PC-9 (cell line): ENCODE results near the gene L1CAM. TPM values are rescaled to one million over a fixed set of nuclear protein-coding genes. Genes with fewer than 3 reads are reported as not detected.

Source experiments
- BruUV-seq: library from RNA; stranded (reverse); fragments of 400-500 nt; replicated peaks from 2 replicates; lab custom pipeline; 2021; lab: Mats Ljungman, UMichigan
- CTCF ChIA-PET: fragments of 300-600 bp; sonication (Branson Sonifier 250); formaldehyde crosslinking; loops from one replicate; lab custom pipeline; 2022; ENCODE audit warnings: antibody characterized with exemption; lab: Charles Lee
- POLR2A ChIA-PET: fragments of 300-600 bp; sonication (Branson Sonifier 250); formaldehyde crosslinking; loops from one replicate; lab custom pipeline; 2022; ENCODE audit warnings: antibody characterized with exemption; ENCODE audit not compliant: unreplicated experiment; lab: Charles Lee
- DNase-seq, 2 experiments: peaks; one replicate each; pipeline versions ENCODE4 v3.0.0 to v3.0.0-alpha.2; 2015 to 2022; ENCODE audit warnings: mixed read lengths in 1 of 2
- H2AFZ ChIP-seq: fragments of 200-600 bp; sonication (generic); 2 replicates; pipeline ENCODE4 v1.8.1; 2017; ENCODE audit warnings: antibody characterized with exemption
- H3F3A ChIP-seq: fragments of 200-600 bp; sonication (generic); 2 replicates; pipeline ENCODE4 v1.8.1; 2017; ENCODE audit warnings: antibody characterized with exemption, mild to moderate bottlenecking, low read depth; ENCODE audit not compliant: insufficient read depth
- H3K27ac ChIP-seq: fragments of 200-600 bp; sonication (generic); 2 replicates; pipeline ENCODE4 v1.6.1; 2016; ENCODE audit warnings: mixed run types
- H3K27me3 ChIP-seq: fragments of 200-600 bp; sonication (generic); 2 replicates; pipeline ENCODE4 v1.6.1; 2016; ENCODE audit warnings: low read depth, mixed run types; ENCODE audit not compliant: insufficient read depth
- H3K36me3 ChIP-seq: fragments of 200-600 bp; sonication (generic); 2 replicates; pipeline ENCODE4 v1.6.1; 2016; ENCODE audit warnings: low read depth, mixed run types
- H3K4me1 ChIP-seq: fragments of 200-600 bp; sonication (generic); replicated peaks from 2 replicates; pipeline ENCODE4 v1.6.1; 2016; ENCODE audit warnings: mixed run types; ENCODE audit not compliant: insufficient read depth
- H3K4me2 ChIP-seq: fragments of 200-600 bp; sonication (generic); 2 replicates; pipeline ENCODE4 v1.6.1; 2017; ENCODE audit warnings: mixed run types
- H3K4me3 ChIP-seq: fragments of 200-600 bp; sonication (generic); 2 replicates; pipeline ENCODE4 v1.6.1; 2016; ENCODE audit warnings: mixed run types
- H3K79me2 ChIP-seq: fragments of 200-600 bp; sonication (generic); 2 replicates; pipeline ENCODE4 v1.6.1; 2017; ENCODE audit warnings: low read depth, mixed run types
- H3K9me2 ChIP-seq: fragments of 200-600 bp; sonication (generic); 2 replicates; pipeline ENCODE4 v1.8.1; 2017; ENCODE audit warnings: mild to moderate bottlenecking; ENCODE audit not compliant: insufficient read depth
- H3K9me3 ChIP-seq: fragments of 200-600 bp; sonication (generic); 2 replicates; pipeline ENCODE4 v1.8.1; 2016; ENCODE audit warnings: low read depth; ENCODE audit not compliant: insufficient read depth
- H4K20me1 ChIP-seq: fragments of 200-600 bp; sonication (generic); 2 replicates; pipeline ENCODE4 v1.8.1; 2017; ENCODE audit not compliant: insufficient read depth
- EZH2 ChIP-seq: fragments of 200-600 bp; sonication (generic); IDR thresholded peaks from 2 replicates; pipeline ENCODE4 v1.8.0; 2017; ENCODE audit warnings: antibody characterized with exemption, low read depth
- intact Hi-C: fragments of 100-400 bp; cut with micrococcal nuclease; formaldehyde crosslinking; loops from one replicate; pipeline ENCODE4 v1.10.0; 2022; ENCODE audit not compliant: unreplicated experiment
- total RNA-seq: library from RNA; stranded (reverse); gene quantifications from 2 replicates; pipeline ENCODE4 v1.2.3, GENCODE V29; 2021
- TF ChIP-seq, protein P1 (sequence below): fragments of 200-600 bp; sonication (generic); conservative IDR thresholded peaks from 2 replicates; pipeline ENCODE4 v1.6.1; 2017; ENCODE audit warnings: mixed run types, antibody characterized with exemption, mild to moderate bottlenecking, moderate library complexity

L1CAM gene
- total RNA-seq, 1 experiment from 2014 or later: 68.8 TPM

DNA sequence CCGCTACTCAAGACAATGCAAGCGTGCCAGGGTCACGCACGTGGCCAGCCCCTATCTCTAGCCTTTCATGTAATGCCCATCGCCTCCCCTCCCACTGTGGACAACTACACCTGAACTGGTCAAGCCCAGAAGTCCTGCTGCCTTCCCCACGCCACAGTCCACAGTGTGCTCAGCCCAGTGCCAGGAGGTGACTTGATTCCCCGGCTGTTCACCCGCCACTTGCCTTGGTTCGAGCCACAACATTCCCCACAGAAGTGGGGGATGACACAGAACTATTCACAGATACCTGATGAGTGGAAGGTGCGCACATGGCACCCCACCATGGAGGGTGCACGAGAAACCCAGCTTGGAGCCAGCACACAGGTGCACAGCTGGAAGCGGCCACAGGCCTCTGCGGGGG, 33.3 kb upstream of the L1CAM start:
- ChIA-PET CTCF (no interaction called here), POLR2A (no interaction called here)
- BruUV-seq: no TSS peak
- Histone ChIP-seq H3K79me2 (no peaks in the 10 kb centered on the region), H2AFZ (no peak overlapping the region), H3K4me1 (no peaks in the 10 kb centered on the region), H3K27me3 (no peaks in the 10 kb centered on the region), H3K27ac (no peak overlapping the region), H3K36me3 (no peaks in the 10 kb centered on the region), H3K4me3 (no peak overlapping the region), H3K4me2 (no peak overlapping the region), H4K20me1 (no peaks in the 10 kb centered on the region), H3F3A (no peaks in the 10 kb centered on the region), H3K9me3 (no peaks in the 10 kb centered on the region), H3K9me2 (no peaks in the 10 kb centered on the region)
- DNase-seq: no peak
- intact Hi-C loops: no loop called here
- TF ChIP-seq EZH2: no peak
- TF ChIP-seq, protein P1, sequence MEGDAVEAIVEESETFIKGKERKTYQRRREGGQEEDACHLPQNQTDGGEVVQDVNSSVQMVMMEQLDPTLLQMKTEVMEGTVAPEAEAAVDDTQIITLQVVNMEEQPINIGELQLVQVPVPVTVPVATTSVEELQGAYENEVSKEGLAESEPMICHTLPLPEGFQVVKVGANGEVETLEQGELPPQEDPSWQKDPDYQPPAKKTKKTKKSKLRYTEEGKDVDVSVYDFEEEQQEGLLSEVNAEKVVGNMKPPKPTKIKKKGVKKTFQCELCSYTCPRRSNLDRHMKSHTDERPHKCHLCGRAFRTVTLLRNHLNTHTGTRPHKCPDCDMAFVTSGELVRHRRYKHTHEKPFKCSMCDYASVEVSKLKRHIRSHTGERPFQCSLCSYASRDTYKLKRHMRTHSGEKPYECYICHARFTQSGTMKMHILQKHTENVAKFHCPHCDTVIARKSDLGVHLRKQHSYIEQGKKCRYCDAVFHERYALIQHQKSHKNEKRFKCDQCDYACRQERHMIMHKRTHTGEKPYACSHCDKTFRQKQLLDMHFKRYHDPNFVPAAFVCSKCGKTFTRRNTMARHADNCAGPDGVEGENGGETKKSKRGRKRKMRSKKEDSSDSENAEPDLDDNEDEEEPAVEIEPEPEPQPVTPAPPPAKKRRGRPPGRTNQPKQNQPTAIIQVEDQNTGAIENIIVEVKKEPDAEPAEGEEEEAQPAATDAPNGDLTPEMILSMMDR: no peak

DNA sequence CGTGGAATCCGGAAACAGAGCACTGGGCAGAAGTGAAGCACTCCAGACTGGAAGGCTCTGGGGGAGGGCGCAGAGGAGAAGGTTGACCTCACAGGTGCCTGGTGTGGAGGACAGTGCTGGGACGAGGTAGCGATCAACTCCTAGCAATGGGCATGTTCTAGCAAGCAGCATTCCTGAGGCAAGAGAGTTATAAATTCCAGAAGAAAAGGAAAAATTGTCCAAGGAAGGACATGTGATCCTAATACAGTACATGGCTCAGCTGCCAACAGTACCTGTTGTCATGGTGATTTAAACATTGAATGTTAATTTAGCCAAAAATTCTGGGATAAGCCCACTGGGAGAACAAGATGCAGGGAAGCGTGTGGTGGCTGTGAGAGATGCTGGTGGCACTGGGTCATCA, 31.9 kb upstream of the L1CAM start:
- no TSS peak for BruUV-seq

DNA sequence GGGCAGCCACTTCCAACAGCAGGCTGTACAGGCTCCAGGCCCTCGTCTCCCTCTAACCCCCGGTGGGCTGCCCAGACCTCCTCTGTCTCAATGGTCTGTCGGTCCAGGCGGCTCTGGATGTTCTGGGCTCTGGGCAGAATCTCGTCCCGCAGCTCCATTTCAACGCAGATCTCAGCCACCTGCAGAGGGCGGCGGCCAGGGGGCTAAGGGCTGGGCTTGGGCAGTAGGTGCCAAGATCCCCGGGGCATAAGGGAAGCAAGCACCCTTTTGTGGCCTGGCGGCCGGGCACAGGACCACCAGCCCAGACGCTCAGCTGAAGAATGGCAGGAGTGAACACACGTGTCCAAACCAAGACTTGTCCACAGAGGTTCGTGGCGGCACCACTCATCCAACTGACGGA, 27.7 kb upstream of the L1CAM start:
- no peak for DNase-seq
- Histone ChIP-seq H3F3A (no peaks in the 10 kb centered on the region), H3K27ac (no peak overlapping the region), H3K36me3 (no peaks in the 10 kb centered on the region), H4K20me1 (no peaks in the 10 kb centered on the region), H3K4me2 (no peak overlapping the region), H3K79me2 (no peaks in the 10 kb centered on the region), H3K27me3 (no peaks in the 10 kb centered on the region), H3K4me1 (no peaks in the 10 kb centered on the region), H3K9me3 (no peaks in the 10 kb centered on the region), H3K4me3 (no peak overlapping the region), H2AFZ (no peak overlapping the region), H3K9me2 (no peaks in the 10 kb centered on the region)
- intact Hi-C loops: no loop called here
- POLR2A ChIA-PET: no interaction called here
- CTCF ChIA-PET: no interaction called here
- BruUV-seq: no TSS peak
- no peak for TF ChIP-seq EZH2
- TF ChIP-seq, protein P1: no peak

More for the DNA sequence above, 31.9 kb upstream of the L1CAM start:
- Histone ChIP-seq H3K79me2 (no peaks in the 10 kb centered on the region), H3K27ac (no peak overlapping the region), H3K36me3 (no peaks in the 10 kb centered on the region), H3F3A (no peaks in the 10 kb centered on the region), H3K27me3 (no peaks in the 10 kb centered on the region), H3K4me1 (no peaks in the 10 kb centered on the region), H3K9me3 (no peaks in the 10 kb centered on the region), H4K20me1 (no peaks in the 10 kb centered on the region), H3K9me2 (no peaks in the 10 kb centered on the region), H3K4me3 (no peak overlapping the region), H2AFZ (no peak overlapping the region), H3K4me2 (no peak overlapping the region)
- intact Hi-C loops: no loop called here
- ChIA-PET POLR2A (interaction anchor here (0.7 kb wide), 1 partner anchor 8 kb away, joined by 7 read pairs; no protein-coding TSS in a partner anchor), CTCF (interaction anchor here (0.6 kb wide), 1 partner anchor 30 kb away, joined by 4 read pairs; no protein-coding TSS in a partner anchor)
- TF ChIP-seq EZH2: no peak
- TF ChIP-seq, protein P1: no peak
- DNase-seq: no peak
